Esophagus squamous epithelium (tissue), 5 donors: ENCODE results near the gene KAZALD1. TPM values are rescaled to one million over a fixed set of nuclear protein-coding genes. Genes with fewer than 3 reads are reported as not detected.
A peak's percentile ranks its signal among the peaks of the same experiment; 100 is the strongest.

ENCODE experiments used
- DNase-seq: peaks from one replicate; lab custom pipeline; 2025; lab: John Stamatoyannopoulos, UW
- H3K27ac ChIP-seq, 4 donors: fragments of 200-600 bp; sonication (generic); one replicate each; pipeline ENCODE4 v1.5.1; 2016 to 2019; ENCODE audit warnings: mild to moderate bottlenecking in 1 of 4
- H3K27me3 ChIP-seq, 4 donors: fragments of 200-600 bp; sonication (generic); 1 replicate in 3 of 4; 2 replicates in 1 of 4; pipeline versions ENCODE4 v1.5.1 to v1.6.0; 2017 to 2021; ENCODE audit warnings: antibody characterized with exemption in 1 of 4
- H3K36me3 ChIP-seq, 3 donors: fragments of 200-600 bp; sonication (generic); one replicate each; pipeline ENCODE4 v1.5.1; 2016 to 2019
- H3K4me1 ChIP-seq, 3 donors: fragments of 200-600 bp; sonication (generic); one replicate each; pipeline ENCODE4 v1.5.1; 2017 to 2019
- H3K4me3 ChIP-seq, 4 donors: fragments of 200-600 bp; sonication (generic); 1 replicate in 3 of 4; 2 replicates in 1 of 4; pipeline ENCODE4 v1.5.1; 2016 to 2019; ENCODE audit warnings: mild to moderate bottlenecking in 2 of 4, moderate library complexity in 1 of 4
- H3K9me3 ChIP-seq, 3 donors: fragments of 200-600 bp; sonication (generic); one replicate each; pipeline ENCODE4 v1.5.1; 2016 to 2019
- POLR2A ChIP-seq, 4 donors: fragments of 450-650 bp; IDR thresholded peaks; one replicate each; pipeline ENCODE4 v1.6.1; 2017; ENCODE audit warnings: antibody characterized with exemption in 4 of 4, mild to moderate bottlenecking in 4 of 4, moderate library complexity in 3 of 4
- WGBS, 2 donors: methylation state at CpG; one replicate each; pipeline ENCODE4 v1.1.5; 2018; 5-methylcytosine and 5-hydroxymethylcytosine counted together
- intact Hi-C: fragments of 100-400 bp; cut with DNase I; formaldehyde crosslinking; loops from one replicate; pipeline ENCODE4 v1.15.0; 2022
- total RNA-seq, 4 donors: library from RNA; depleted of rRNA; stranded (reverse); fragments of >200 nt; gene quantifications; one replicate each; pipeline ENCODE4 v1.1.0, GENCODE V29; 2016
- TF ChIP-seq, protein P1 (sequence below), 6 experiments: fragments of 450-650 bp in 4 of 6; fragments of 200-600 bp in 2 of 6; sonication (generic) in 2 of 6; IDR thresholded peaks; one replicate each; pipeline ENCODE4 v1.5.1; 2016 to 2019; ENCODE audit warnings: antibody characterized with exemption in 6 of 6, mild to moderate bottlenecking in 4 of 6, moderate library complexity in 4 of 6
- donor health status: DM: yes; HTN: yes; CAD: no.

KAZALD1 gene
- total RNA-seq, 4 donors from 2014 or later = 0.47 to 1.4 (median 1.1) TPM; not detected in 1

DNA sequence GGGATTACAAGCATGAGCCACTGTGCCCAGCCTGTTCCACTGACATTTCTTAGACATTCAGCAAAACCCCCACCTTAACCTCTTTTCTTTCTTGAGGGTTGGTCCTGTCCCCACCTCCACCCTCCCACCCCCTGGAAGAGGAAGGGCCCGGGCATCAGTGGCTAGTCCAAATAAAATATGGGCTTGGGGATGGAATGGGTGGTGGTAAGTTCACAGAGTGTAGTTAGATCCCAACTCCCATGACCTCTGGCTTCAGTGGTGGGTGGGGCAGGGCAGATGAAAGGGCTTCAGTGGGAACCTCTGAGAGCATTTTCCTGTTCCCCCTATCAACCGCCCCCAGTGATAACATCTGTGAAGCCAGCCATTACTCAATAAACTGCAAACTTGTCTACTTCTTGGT is 20.9 kb upstream of the KAZALD1 start:
- H3K27ac ChIP-seq = no peak overlapping the region
- 17 to 50% methylated on average over 1 of the region's 2 CpGs for WGBS, 2 donors

DNA sequence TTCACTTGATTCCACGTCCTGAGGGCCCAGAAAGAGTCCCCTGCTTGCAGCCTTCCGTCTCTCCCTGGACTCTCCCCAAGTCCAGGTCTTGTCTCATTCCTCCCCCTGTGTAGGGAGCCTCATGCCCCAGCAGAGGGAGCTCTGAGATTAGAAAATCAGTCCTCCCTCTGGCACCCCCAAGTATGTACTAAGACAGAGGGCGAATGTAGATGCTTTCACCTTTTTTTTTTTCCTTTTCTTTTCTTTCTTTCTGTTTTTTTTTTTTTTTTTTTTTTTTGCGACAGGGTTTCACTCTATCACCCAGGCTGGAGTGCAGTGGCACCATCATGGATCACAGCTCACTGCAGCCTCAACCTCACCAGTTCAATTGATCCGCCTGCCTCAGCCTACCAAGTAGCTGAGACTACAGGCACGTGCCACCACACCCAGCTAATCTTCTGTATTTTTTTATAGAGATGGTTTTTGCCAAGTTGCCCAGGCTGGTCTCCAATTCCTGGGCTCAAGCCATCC is 20.5 kb upstream of the KAZALD1 start:
- Histone ChIP-seq H3K36me3 (peaks cover 3 to 41% (median 24%) of the 10 kb centered on the region in 3 donors), H3K9me3 (no peaks in the 10 kb centered on the region), H3K27me3 (peaks cover 0 to 10% (median 0%) of the 10 kb centered on the region in 4 donors), H3K4me1 (peaks cover 10 to 27% (median 15%) of the 10 kb centered on the region in 3 donors), H3K27ac (peak overlapping the region in 2 of 4 donors; percentile 87 to 89), H3K4me3 (no peak overlapping the region)
- 4 to 21% methylated on average over 3 to 5 of the region's 6 CpGs for WGBS, 2 donors
- DNase-seq = no peak
- intact Hi-C loops = no loop called here
- TF ChIP-seq, protein P1, sequence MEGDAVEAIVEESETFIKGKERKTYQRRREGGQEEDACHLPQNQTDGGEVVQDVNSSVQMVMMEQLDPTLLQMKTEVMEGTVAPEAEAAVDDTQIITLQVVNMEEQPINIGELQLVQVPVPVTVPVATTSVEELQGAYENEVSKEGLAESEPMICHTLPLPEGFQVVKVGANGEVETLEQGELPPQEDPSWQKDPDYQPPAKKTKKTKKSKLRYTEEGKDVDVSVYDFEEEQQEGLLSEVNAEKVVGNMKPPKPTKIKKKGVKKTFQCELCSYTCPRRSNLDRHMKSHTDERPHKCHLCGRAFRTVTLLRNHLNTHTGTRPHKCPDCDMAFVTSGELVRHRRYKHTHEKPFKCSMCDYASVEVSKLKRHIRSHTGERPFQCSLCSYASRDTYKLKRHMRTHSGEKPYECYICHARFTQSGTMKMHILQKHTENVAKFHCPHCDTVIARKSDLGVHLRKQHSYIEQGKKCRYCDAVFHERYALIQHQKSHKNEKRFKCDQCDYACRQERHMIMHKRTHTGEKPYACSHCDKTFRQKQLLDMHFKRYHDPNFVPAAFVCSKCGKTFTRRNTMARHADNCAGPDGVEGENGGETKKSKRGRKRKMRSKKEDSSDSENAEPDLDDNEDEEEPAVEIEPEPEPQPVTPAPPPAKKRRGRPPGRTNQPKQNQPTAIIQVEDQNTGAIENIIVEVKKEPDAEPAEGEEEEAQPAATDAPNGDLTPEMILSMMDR (IDR thresholded peaks at IDR 0.05) = peak; percentile 55 to 85 (median 80)
- TF ChIP-seq POLR2A (IDR thresholded peaks at IDR 0.05) = no peak

More for the DNA sequence above, 20.9 kb upstream of the KAZALD1 start:
- H3K27me3 ChIP-seq = peaks cover 0 to 6% (median 0%) of the 10 kb centered on the region in 4 donors
- no peak overlapping the region for H3K4me3 ChIP-seq
- intact Hi-C loops = no loop called here
- H3K36me3 ChIP-seq = peaks cover 6 to 46% (median 29%) of the 10 kb centered on the region in 3 donors
- no peak for TF ChIP-seq POLR2A (IDR thresholded peaks at IDR 0.05)
- TF ChIP-seq, protein P1 (IDR thresholded peaks at IDR 0.05) = no peak
- no peaks in the 10 kb centered on the region for H3K9me3 ChIP-seq
- peaks cover 10 to 27% (median 15%) of the 10 kb centered on the region in 3 donors for H3K4me1 ChIP-seq
- DNase-seq = no peak

DNA sequence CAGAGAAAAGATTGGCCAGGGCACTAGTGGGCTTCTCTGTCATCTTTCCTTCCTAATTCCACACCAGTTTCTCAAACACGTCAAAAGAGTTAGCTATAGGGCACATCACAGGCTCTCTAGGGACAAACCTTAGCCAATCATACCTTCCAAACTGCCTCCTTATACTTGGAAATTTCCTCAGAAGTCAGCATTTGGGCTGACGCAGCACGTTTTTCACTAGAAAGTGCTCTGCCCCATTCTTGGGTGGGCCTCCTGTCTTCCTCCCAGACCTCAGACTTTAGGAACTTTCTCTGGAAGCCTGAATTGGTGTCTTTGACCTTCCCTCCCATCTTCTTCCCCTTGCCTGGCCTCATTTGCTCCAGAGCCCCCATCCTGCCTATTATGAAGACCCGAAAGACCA is 19.7 kb upstream of the KAZALD1 start:
- peak overlapping the region; percentile 84 to 93 (median 88) for H3K27ac ChIP-seq
- no peak for DNase-seq
- no peak for TF ChIP-seq POLR2A (IDR thresholded peaks at IDR 0.05)
- TF ChIP-seq, protein P1 (IDR thresholded peaks at IDR 0.05) = no peak
- H3K36me3 ChIP-seq = peaks cover 0 to 33% (median 17%) of the 10 kb centered on the region in 3 donors
- peaks cover 0 to 18% (median under 1%) of the 10 kb centered on the region in 4 donors for H3K27me3 ChIP-seq
- no peaks in the 10 kb centered on the region for H3K9me3 ChIP-seq
- WGBS, 2 donors = 50 to 52% methylated on average over 4 of the region's 4 CpGs
- peaks cover 10 to 31% (median 15%) of the 10 kb centered on the region in 3 donors for H3K4me1 ChIP-seq
- peak overlapping the region; percentile 35 to 61 (median 55) for H3K4me3 ChIP-seq
- intact Hi-C loops = no loop called here

DNA sequence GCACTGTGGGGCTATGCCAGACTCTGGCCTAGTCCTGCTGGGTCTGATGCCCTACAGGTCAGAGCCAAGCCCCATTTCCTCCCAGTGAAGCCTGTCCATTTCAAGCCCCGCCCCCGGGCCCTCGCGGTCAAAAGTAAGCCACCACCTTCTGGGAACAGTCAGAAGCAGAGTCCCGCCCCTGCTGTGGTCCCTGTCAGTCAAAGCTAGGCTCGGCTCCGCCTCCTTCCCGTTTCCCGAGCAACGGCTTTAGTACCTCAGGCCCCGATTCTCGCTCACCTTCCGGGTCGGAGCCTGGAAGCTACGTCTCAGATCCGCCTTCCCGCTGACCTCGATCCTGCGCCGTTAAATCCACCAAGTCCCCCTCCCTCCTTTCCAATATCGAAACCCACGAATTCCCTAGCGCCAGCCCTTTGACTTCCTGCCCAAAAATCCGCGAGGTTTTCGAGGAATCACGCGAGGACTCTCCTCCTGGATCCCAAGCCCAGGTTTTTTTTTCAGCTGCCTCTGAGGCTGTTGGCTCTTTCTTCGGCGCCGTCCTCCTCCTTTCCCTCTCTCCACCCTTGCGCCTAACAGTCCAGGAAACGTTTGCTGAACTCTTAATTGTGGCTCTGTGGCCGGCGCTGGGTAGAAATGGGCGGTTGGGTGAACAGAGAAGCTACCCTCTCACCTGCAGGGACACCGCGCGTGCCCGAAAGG is 19.0 kb upstream of the KAZALD1 start:
- Histone ChIP-seq H3K27me3 (peaks cover 0 to 25% (median 6%) of the 10 kb centered on the region in 4 donors), H3K4me1 (peaks cover 10 to 38% (median 15%) of the 10 kb centered on the region in 3 donors), H3K36me3 (peaks cover 0 to 26% (median 10%) of the 10 kb centered on the region in 3 donors), H3K9me3 (no peaks in the 10 kb centered on the region), H3K4me3 (peak overlapping the region; percentile 35 to 61 (median 55)), H3K27ac (peak overlapping the region; percentile 84 to 93 (median 88))
- 1 to 3% methylated on average over 34 to 36 of the region's 40 CpGs for WGBS, 2 donors
- TF ChIP-seq POLR2A (IDR thresholded peaks at IDR 0.05) = no peak
- TF ChIP-seq, protein P1 (IDR thresholded peaks at IDR 0.05) = peak in 1 of 6 experiments; percentile 5
- DNase-seq = peak; percentile 80
- intact Hi-C loops = no loop called here

DNA sequence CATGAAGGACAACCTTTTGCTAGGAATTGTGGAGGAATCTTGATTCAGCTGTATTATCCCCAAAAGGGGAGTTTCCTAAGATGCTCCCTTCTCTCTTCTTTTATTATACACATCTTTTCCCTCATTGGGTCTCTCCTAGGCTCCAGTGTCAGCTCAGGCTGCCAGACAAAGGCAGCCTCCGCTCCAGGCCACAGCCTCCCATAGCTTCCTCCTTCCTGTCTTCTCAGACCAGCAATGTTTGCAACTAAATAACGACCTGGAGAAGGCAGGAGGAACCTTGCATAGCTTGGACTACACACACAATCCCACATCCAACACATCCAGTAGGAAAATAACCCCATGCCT is 18.5 kb upstream of the KAZALD1 start:
- H3K36me3 ChIP-seq = peaks cover 0 to 21% (median 5%) of the 10 kb centered on the region in 3 donors
- H3K27me3 ChIP-seq = peaks cover 0 to 31% (median 11%) of the 10 kb centered on the region in 4 donors
- H3K4me1 ChIP-seq = peaks cover 10 to 43% (median 19%) of the 10 kb centered on the region in 3 donors
- H3K9me3 ChIP-seq = no peaks in the 10 kb centered on the region
- DNase-seq = no peak
- TF ChIP-seq, protein P1 (IDR thresholded peaks at IDR 0.05) = no peak
- TF ChIP-seq POLR2A (IDR thresholded peaks at IDR 0.05) = no peak
- H3K27ac ChIP-seq = peak overlapping the region; percentile 84 to 93 (median 88)
- intact Hi-C loops = no loop called here
- H3K4me3 ChIP-seq = peak overlapping the region; percentile 35 to 61 (median 55)
- 13 to 23% methylated on average over 2 of the region's 2 CpGs for WGBS, 2 donors
